Measurements from ENCODE around the gene CFC1B.
"Not testable (repeated sequence)": the region's sequence is repeated elsewhere in the genome, so short reads cannot be mapped to it uniquely, and the experiment has no call there.

GRCh38 chr2:130522390-130522789 lies 1.4 kb downstream of the CFC1B start:
- TF ChIP-seq YY1 (IDR thresholded peaks at IDR 0.05; ENCODE audit: insufficient read depth, insufficient read length); SUZ12 (IDR thresholded peaks at IDR 0.05; ENCODE audit: extremely low read depth, insufficient read depth, insufficient read length): not testable (repeated sequence)

All from NT2/D1 (cell line).